GM19239 (cell line): Measurements from ENCODE around the gene GRB2.
"Not testable (repeated sequence)": the region's sequence is repeated elsewhere in the genome, so short reads cannot be mapped to it uniquely, and the experiment has no call there.

Experiments used
- DNase-seq: peaks from one replicate; pipeline ENCODE4 v3.0.0; 2011; ENCODE audit warnings: low spot score; ENCODE audit not compliant: insufficient read length
- FAIRE-seq: peaks from 2 replicates; lab custom pipeline; 2011; peaks lifted over from hg19 to GRCh38; lab: Jason Lieb, UNC

GRB2 gene

DNA sequence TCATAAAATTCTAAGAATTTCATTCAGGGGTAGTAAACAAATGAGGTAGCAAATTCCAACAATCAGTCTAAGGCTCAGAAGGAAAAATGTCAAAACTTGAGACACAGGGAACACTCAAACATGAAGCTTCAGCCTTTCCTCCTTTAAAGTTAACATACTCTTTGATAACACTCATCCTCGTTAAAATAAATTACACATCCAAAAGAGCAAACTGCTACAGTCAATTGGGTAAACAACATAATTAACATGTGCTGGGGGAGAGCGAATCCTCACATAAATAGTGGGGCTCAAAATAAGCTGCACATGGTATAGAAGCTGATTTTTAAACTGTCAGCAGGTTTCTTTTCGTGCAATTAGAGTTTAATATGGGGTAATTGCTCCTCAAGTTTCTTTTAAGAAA lies 12.9 kb downstream of the GRB2 start:
- no peak for FAIRE-seq
- no peak for DNase-seq

DNA sequence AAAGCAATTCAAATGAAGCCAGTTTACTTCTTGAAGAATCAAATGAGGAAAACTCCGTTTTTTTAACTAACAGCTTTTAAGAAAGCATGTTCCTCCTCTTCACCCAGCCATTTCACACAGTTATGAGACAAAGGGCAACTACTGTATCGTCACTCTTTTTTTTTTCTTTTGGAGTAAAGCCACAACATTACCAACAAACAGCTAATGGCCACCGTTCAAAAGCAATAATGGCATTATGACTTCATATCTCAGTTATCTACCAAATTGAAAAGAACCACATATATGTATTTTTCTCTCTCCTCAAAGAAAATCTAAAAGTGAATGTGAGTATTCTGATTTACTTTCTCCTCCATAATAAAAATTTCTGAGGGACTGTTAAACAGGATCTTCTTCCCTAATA lies 14.5 kb downstream of the GRB2 start:
- FAIRE-seq (no peak), DNase-seq (no peak)

DNA sequence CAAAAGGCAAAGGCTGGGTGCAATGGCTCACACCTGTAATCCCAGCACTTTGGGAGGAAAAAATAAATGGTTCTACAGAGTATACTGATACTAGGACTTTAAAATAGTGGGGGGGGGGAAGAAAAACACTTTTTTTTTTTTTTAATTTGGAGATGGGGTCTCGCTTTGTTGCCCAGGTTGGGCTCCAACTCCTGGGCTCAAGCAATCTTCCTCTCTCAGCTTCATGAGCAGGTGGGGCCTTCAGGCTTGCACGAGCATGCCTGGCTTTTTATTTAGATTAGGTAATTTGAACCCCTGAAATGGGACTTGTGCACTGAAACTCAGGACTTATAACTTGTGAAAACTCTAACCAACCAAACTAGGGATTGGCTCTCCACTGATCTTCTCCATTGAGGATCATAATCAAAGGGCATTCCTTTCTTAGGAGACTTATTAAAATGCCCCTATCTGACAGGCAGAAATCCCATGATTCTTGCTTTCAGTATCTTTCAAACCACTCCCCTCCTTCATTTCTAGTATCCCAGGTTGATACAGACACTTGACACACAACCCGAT lies 16.9 kb downstream of the GRB2 start:
- DNase-seq (no peak), FAIRE-seq (no peak)

DNA sequence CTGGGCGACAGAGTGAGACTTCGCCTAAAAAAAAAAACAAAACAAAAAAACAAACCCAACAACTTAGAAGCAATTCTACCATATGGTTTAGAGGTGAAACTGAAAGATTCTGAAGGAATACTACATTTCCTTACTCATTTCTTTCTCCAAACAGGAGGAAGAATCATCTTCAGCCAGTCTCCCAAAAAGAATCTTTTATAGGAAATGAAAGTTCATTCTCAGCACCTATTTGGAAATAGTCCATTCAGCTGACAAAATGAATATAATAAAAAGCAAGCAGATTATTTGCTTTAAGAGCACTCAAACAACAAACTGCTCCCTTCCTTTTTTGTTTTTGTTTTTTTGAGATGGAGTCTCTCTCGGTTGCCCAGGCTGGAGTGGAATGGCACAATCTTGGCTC lies 17.7 kb downstream of the GRB2 start:
- DNase-seq (no peak), FAIRE-seq (no peak)

DNA sequence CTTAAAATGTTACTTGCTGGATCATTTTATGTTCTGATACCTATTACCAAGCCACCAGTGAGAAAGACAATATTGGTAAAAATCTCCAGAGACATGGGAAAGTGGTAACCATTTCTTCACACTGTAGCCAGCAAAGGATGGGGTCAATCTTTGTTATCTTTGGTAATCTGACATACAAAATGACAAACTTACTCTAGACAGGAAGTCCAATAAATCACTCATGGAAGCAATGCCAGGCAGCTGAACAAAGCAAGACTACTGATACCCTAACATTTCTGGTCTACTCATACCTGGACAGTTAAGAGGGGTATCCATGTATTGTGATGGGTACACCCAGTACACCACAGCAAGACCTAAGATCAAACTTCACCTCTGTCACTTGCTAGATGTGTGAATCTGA lies 19.0 kb downstream of the GRB2 start:
- DNase-seq (no peak), FAIRE-seq (no peak)

DNA sequence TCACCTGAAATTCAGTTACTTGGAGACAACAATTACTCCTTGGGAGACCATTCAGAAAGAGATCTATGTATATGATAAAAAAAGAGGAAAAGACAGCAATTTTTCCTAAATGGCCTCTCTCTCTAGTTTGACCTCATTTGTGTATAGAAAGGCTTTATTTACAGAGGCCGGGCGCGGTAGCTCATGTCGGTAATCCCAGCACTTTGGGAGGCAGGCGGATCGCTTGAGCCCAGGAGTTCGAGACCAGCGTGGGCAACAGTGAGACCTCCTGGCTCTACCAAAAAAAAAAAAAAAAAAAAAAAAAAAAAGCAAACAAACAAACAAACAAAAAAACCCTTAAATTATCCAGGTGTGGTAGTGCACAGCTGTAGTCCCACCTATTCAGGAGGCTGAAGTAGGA lies 20.7 kb downstream of the GRB2 start:
- no peak for FAIRE-seq
- DNase-seq, result no peak

DNA sequence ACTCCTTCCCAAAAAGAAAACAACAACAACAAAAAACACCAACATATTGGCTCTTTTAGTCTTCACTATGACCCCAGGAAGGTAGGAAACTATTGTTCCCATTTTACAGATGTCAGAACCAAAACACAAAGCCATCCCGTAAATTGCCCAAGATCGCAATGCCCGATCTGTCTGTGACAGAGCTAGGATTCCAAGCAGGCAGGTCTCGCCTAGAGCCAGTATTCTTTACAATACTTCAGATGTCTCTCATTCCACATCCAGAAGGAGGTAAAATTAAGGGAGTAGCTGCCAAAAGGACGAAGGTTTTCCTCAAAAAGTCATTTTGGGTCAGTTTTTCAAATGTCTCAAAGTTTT lies 21.7 kb downstream of the GRB2 start:
- no peak for DNase-seq
- FAIRE-seq, result no peak

DNA sequence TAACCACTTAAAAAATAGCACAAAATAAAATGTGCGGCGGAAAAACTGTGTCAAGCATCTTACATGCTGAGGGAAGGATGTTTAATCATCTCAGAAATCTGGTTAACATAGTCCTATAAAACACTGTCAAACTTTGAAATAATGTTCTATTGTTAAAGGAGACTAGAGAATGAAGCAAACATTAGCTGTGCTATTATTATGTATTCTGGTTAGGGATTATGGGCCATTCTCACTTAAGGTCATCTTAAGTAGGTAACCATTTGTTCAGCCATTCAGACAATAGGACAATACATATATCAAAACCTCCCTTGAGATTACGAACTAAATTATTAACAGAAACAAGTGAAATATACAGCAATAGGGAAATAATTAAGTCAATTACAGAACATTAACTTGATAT lies 24.7 kb downstream of the GRB2 start:
- no peak for FAIRE-seq
- DNase-seq, result no peak

DNA sequence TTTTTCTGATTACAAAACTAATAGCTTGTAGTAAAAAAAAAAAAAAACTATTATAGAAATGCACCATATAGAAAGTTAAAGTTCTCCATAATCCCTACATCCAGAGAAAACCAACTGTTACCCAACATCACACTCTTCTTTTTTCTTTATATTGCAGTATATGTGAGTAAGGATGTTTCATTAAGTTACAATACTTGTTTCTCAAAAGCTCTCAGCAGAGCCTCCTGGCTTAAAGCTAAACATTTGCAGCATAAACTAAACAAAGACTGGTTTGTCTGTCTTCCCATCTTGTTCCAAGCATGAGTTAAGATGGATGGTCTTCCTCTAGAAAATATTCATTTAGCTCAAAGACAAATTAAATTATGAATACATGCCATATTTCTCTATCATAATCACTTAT lies 25.2 kb downstream of the GRB2 start:
- FAIRE-seq (no peak), DNase-seq (no peak)

DNA sequence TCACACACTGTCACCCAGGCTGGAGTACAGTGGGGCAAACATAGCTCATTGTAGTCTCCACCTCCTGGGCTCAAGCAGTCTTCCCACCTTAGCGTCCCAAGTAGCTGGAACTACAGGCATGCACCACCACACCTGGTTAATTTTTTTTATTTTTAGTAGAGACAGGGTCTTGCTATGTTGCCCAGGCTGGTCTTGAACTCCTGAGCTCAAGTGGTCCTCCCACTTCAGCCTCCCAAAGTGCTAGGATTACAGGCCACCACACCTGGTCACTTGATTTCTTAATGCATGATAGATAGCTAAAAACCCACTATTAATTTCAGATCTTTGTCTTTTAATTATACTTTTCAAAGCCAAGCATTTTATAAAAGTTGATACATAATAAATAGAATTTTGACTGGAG lies 26.1 kb downstream of the GRB2 start:
- FAIRE-seq, DNase-seq: not testable (repeated sequence)

DNA sequence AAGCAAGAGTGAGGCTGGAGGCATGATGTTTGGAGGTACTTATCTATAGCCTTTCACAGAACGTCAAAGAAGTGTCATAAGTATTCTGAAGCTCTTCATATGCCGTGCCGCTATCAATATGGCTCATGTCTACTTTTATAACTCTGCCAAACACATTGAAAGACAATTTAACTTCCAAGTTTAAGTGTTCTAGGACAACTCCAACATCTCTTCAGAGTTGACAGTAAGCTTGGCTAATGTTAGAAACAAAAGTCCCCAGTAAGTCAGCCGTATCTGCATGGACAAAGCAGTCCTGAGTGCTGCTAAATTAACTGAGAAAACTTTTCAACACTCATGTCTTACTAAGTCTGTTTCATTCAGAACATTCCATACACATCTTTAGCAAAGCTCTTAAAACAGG lies 32.2 kb downstream of the GRB2 start:
- DNase-seq (no peak), FAIRE-seq (no peak)

DNA sequence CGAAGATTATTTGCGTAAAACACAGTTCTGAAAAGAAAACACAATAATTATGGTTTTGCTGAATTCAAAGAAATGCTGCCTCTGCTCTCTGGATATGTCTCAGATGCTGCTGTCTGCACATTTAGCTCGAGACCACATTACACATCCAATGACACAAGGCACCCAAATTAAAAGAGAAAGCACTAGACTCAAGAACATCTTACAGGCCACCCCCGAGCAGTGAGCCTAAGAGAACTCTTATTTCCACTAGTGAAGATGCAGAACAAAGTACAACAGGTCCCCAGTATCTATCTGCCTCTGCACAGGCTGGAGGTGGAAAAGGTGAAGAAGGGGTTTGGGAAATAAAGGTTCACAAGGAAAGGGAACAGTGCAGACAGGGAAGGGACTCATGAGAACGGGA lies 33.5 kb downstream of the GRB2 start:
- DNase-seq (peak; percentile 27), FAIRE-seq (peak; percentile 47)

DNA sequence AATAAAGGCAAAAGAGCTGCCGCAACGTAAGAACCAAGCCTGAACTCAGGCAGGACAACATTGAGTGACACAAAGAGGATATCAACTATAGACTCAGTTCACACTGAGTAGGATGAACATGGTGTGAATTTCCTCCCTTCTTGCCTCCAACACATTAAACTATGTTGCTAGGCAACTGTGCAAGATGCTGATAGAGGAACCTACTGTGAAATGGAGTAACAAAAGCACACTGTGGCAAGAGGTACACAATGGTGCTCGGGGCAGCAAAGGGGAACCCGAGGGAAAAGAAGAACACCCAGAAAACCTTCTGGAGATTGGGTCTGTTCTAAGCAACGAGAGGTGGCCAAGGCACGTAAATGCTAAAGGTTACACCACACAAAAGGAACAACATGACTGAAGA lies 34.1 kb downstream of the GRB2 start:
- FAIRE-seq, result no peak

DNA sequence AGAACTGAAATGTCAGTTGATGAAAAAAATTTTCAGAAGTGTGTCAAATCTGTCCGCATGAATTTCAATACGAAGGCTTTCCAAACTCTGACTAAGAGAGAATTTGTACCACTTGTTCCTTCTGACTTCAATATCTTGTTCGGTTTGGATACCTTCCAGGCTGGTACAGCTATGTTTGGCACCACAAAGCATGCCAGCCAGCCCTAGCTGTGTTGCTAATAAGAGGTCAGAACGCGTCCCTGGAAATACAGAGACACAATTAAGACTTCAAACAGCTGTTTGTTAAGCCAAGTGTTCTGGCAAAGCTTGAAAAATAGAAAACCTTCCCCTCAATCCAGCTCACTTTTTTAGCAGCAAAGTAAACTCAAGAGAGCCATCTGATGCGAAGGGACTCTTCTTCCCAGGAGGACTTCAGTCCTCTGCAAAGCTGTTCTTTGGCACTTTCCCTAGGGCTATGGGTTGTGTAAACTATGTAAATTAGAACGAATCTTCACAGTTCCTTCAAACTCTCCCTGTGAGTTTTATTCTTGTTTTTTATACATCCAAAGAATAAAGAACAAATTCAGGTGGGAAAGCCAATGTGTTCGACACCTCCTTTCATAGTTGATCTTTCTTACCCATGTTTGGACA lies 35.1 kb downstream of the GRB2 start:
- DNase-seq (no peak), FAIRE-seq (no peak)

More for the DNA sequence above, 34.1 kb downstream of the GRB2 start:
- no peak for DNase-seq

DNA sequence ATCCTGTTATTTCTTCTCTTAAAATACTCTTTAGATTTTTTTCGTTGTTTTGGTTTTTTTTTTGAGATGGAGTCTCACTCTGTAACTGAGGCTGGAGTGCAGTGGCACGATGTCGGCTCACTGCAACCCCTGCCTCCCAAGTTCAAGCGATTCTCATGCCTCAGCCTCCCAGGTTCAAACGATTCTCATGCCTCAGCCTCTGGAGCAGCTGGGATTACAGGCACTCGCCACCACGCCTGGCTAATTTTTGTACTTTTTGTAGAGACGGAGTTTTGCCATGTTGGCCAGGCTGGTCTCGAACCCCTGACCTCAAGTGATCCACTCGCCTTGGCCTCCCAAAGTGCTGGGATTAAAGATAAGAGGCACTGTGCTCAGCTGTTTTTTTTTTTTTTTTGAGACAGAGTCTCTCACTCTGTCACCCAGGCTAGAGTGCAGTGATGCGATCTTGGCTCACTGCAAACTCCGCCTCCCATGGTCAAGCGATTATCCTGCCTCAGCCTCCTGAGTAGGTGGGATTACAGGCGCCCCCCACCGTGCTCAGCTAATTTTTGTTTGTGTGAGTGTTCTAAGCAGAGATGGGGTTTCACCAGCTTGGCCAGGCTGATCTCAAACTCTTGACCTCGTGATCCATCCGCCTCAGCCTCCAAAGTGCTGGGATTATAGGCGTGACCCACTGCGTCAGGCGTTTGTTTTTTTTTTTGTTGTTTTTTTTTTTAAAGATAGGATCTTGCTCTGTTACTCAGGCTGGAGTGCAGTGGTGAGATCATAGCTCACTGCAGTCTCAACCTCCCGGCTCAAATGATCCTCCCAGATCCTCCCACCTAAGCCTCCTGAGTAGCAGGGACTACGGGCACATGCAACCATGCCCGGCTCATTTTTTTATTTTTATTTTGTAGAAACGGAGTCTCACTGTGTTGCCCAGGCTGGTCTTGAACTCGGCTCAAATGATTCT lies 37.4 kb downstream of the GRB2 start:
- not testable (repeated sequence) for FAIRE-seq, DNase-seq

DNA sequence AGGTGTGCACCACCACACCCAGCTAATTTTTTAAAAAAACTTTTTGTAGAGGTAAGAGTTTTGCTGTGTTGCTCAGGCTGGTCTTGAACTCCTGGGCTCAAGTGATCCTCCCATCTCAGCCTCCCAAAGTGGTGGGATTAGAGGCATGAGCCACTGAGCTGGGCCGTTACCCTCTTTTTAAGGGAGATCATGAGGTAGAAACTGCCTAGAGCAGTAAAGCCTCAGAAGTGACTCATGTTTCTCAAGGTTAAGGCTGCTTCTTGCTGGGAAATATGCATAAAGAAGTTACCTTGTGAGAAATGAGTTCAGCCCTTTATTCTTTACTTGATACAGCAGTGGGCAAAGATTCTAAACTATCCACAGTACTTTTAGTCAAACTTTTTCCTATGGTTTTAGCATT lies 38.2 kb downstream of the GRB2 start:
- DNase-seq (no peak), FAIRE-seq (no peak)

DNA sequence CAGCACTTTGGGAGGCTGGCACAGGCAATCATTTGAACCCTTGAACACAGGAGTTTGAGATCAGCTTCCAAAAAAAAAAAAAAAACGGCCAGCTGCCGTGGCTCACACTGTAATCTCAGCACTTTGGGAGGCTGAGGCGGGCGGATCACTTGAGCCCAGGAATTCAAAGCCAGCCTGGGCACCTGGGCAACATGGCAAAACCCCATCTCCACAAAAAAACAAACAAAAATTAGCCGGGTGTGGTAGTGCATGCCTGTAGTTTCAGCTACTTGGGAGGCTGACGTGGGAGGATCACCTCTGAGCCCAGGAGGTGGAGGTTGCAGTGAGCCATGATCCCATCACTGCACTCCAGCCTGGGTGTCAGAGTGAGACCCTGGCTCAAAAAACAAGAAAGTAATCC lies 39.0 kb downstream of the GRB2 start:
- no peak for FAIRE-seq
- no peak for DNase-seq

DNA sequence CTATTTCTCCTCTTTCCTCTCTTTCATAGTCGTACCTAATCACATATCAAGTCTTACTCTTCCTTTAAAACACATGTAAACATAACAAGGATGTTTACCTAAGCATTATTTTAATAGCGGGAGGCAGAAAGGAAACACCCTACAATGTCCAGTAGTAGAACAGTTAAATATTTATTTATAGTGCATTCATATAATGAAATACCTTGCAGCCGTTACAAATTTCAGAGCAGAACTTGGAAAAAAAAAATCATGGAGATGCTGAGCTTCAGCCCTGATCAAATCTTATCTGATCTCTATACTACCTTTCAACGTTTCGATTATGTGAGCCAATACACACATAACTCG lies 39.6 kb downstream of the GRB2 start:
- no peak for FAIRE-seq
- no peak for DNase-seq

DNA sequence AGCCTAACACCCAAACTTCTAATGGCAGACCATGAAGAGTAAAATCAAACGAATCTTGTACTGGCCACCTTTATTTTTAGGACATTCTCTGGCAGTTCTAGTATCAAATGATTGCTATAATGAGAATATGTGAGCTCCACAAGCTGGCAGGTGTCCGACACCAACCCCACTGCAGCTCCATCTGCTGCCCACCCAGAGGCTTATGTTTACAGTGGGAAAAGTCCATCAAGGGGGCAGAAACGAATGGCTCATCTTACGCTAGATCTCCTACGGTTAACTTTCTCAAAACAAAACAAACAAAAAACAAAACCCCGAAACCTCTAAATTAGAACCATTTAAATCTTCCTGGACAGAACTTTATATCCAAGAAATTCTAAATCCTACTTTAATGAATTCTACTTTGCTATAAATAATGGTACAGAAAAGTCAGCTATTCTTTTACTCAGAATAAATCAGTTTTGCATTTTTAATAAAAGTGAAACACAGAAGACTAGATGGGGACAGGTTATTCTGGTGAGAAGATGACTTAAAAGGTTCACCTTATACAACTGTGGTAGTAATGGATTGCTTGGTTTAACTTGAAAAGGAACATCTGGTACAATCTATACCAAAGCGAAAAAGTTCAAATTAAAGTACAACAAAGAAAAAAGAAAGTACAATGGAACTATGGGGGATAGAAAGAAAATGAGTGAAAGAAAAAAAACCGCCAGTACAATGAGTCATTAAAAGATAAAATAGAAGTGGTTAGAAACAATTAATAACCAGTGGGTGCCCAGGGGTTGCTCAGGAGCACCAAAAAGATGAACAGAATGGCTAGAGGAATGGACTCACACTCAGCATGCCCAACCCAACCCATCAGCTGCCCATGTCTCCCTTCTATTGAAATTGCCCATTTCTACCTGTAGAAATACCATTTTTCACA lies 40.2 kb downstream of the GRB2 start:
- DNase-seq (no peak), FAIRE-seq (peak; percentile 70)

DNA sequence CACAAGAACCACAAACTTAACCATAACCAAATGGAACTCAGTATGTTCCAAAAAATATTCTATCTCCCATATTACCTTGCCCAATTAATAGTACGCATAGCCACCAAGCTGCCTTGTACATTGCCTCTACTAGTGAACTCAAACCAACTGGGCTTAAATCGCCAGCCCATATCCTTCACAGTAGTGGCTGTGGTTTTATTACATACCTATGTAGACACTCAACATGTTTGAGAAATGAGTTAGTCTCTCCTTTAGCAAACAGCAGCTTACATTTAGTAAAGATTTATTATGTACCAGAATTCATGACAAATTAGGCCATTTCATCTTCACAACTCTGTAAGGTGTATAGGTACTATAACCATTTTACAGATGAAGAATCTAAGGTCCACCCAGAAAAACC lies 41.4 kb downstream of the GRB2 start:
- no peak for DNase-seq
- FAIRE-seq, result no peak

DNA sequence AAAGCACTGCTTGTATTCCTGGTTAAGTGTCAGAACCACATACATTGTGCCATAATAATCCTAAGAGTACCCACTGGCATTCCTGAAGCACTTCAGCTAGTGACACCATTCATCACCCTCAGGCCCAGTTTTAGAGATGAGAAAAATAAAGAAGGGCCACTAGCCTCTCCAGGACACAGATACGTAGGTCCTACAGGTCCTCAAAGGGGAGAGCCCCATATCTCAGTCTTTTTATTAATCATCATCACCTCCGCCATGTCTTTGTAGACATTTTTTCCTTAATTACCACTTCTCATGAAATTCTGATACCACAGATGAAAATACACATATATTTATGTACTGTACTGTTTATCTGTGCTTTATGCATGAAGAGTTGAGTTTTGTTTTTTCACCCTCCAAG lies 43.5 kb downstream of the GRB2 start:
- no peak for DNase-seq
- FAIRE-seq, result no peak
